HCT116 (cell line): Measurements from ENCODE around the gene PRKCA. TPM values are rescaled to one million over a fixed set of nuclear protein-coding genes. Genes with fewer than 3 reads are reported as not detected.

ENCODE experiments used
- ATAC-seq: fragments of 200-7000 bp; cut with Tn5 transposase; 2 replicates; pipeline ENCODE4 v1.9.1; 2020; ENCODE audit warnings: mild to moderate bottlenecking, moderate library complexity
- BruUV-seq: library from RNA; stranded (reverse); fragments of 400-500 nt; replicated peaks from 2 replicates; lab custom pipeline; 2021; lab: Mats Ljungman, UMichigan
- CTCF ChIA-PET: fragments of 300-600 bp; sonication (Branson Sonifier 250); formaldehyde crosslinking; loops from one replicate; lab custom pipeline; 2021; ENCODE audit warnings: antibody characterized with exemption; lab: Charles Lee
- POLR2A ChIA-PET: fragments of 300-600, 350-600 bp; sonication (Branson Sonifier 250); formaldehyde crosslinking; loops from one replicate; lab custom pipeline; 2021; ENCODE audit warnings: antibody characterized with exemption; lab: Charles Lee
- RAD21 ChIA-PET, 2 experiments: fragments of 300-600 bp; sonication (Branson Sonifier 250); formaldehyde crosslinking; loops; one replicate each; lab custom pipeline; 2023; ENCODE audit warnings: low total read pairs in 2 of 2; ENCODE audit not compliant: uncharacterized antibody in 2 of 2, unreplicated experiment in 2 of 2, low non-redundant PET in 1 of 2; lab: Charles Lee
- DNase-seq: peaks from one replicate; pipeline ENCODE4 v3.0.0-alpha.2; 2010; ENCODE audit warnings: low read depth, low spot score
- H2AFZ ChIP-seq: fragments of 200-600 bp; shearing (Covaris generic), sonication (generic); 2 replicates; pipeline ENCODE4 v1.6.1; 2017; ENCODE audit warnings: low read depth, mixed run types, mixed read lengths, antibody characterized with exemption, low read length; ENCODE audit not compliant: poor library complexity, severe bottlenecking
- H3K27ac ChIP-seq: 2 replicates; pipeline ENCODE4 v1.5.1; 2012; ENCODE audit warnings: low read depth, low read length
- H3K27me3 ChIP-seq: fragments of 200-600 bp; sonication (generic); 2 replicates; pipeline ENCODE4 v1.6.1; 2016; ENCODE audit warnings: mixed run types, low read length, mixed read lengths; ENCODE audit not compliant: insufficient read depth
- H3K36me3 ChIP-seq, 2 experiments: fragments of 200-500 bp in 1 of 2; fragments of 200-600 bp in 1 of 2; sonication (Bioruptor generic) in 1 of 2; sonication (generic) in 1 of 2; 2 replicates each; pipeline versions ENCODE4 v1.5.1 to v1.6.1; 2014 to 2016; ENCODE audit warnings: low read length in 2 of 2, inconsistent platforms in 1 of 2, mixed read lengths in 1 of 2, mixed run types in 1 of 2; ENCODE audit not compliant: insufficient read depth in 2 of 2, control insufficient read depth in 1 of 2
- H3K4me1 ChIP-seq, 2 experiments: fragments of 200-600 bp in 1 of 2; sonication (generic) in 1 of 2; 2 replicates each; pipeline versions ENCODE4 v1.5.1 to v1.6.1; 2012 to 2017; ENCODE audit warnings: low read length in 2 of 2, inconsistent platforms in 1 of 2, mild to moderate bottlenecking in 1 of 2, mixed read lengths in 1 of 2, mixed run types in 1 of 2, moderate library complexity in 1 of 2; ENCODE audit not compliant: insufficient read depth in 2 of 2, control insufficient read depth in 1 of 2
- H3K4me2 ChIP-seq: fragments of 200-600 bp; sonication (generic); 2 replicates; pipeline ENCODE4 v1.6.1; 2017; ENCODE audit warnings: mixed run types, low read length, mixed read lengths
- H3K4me3 ChIP-seq, 2 experiments: fragments of 200-600 bp in 1 of 2; sonication (generic) in 1 of 2; replicated peaks in 1 of 2; 2 replicates each; pipeline ENCODE4 v1.5.1; 2011 to 2016; ENCODE audit warnings: low read length in 2 of 2, control low read depth in 1 of 2, low read depth in 1 of 2, mild to moderate bottlenecking in 1 of 2, mixed read lengths in 1 of 2, mixed run types in 1 of 2
- H3K79me2 ChIP-seq: fragments of 200-600 bp; sonication (generic); 2 replicates; pipeline ENCODE4 v1.6.1; 2017; ENCODE audit warnings: mild to moderate bottlenecking, mixed run types, low read length, moderate library complexity, mixed read lengths; ENCODE audit not compliant: insufficient read depth
- H3K9ac ChIP-seq: fragments of 200-600 bp; sonication (generic); 2 replicates; pipeline ENCODE4 v1.6.1; 2016; ENCODE audit warnings: low read length, mixed read lengths
- H3K9me2 ChIP-seq: fragments of 200-600 bp; sonication (generic), shearing (Covaris generic); 2 replicates; pipeline ENCODE4 v1.6.1; 2017; ENCODE audit warnings: mixed run types, mild to moderate bottlenecking, moderate library complexity; ENCODE audit not compliant: insufficient read depth
- H3K9me3 ChIP-seq, 2 experiments: fragments of 200-500 bp in 1 of 2; fragments of 200-600 bp in 1 of 2; sonication (Bioruptor generic) in 1 of 2; sonication (generic) in 1 of 2; 2 replicates each; pipeline ENCODE4 v1.6.1; 2014 to 2017; ENCODE audit warnings: low read length in 2 of 2, mixed read lengths in 2 of 2, inconsistent platforms in 1 of 2, low read depth in 1 of 2, mild to moderate bottlenecking in 1 of 2, mixed run types in 1 of 2, moderate library complexity in 1 of 2; ENCODE audit not compliant: control insufficient read depth in 1 of 2, insufficient read depth in 1 of 2
- H4K20me1 ChIP-seq: fragments of 200-600 bp; sonication (generic), shearing (Covaris generic); 2 replicates; pipeline ENCODE4 v1.6.1; 2017; ENCODE audit warnings: mixed run types, mild to moderate bottlenecking, moderate library complexity; ENCODE audit not compliant: insufficient read depth
- CEBPB ChIP-seq: IDR thresholded peaks from 2 replicates; pipeline ENCODE4 v1.6.1; 2012; ENCODE audit warnings: low read depth
- EZH2 ChIP-seq: fragments of 200-600 bp; sonication (generic); IDR thresholded peaks from 2 replicates; pipeline ENCODE4 v1.6.1; 2017; ENCODE audit warnings: antibody characterized with exemption, mixed run types
- SIN3A ChIP-seq: IDR thresholded peaks from 2 replicates; pipeline ENCODE4 v1.6.1; 2012; ENCODE audit warnings: low read depth
- YY1 ChIP-seq: IDR thresholded peaks from 2 replicates; pipeline ENCODE4 v1.6.1; 2011; ENCODE audit warnings: low read length, low read depth, moderate library complexity, mild to moderate bottlenecking; ENCODE audit not compliant: insufficient replicate concordance; ENCODE audit errors: extremely low read depth
- ZNF274 ChIP-seq: fragments of 200-500 bp; sonication (Bioruptor generic); IDR thresholded peaks from 2 replicates; pipeline ENCODE4 v1.6.1; 2014; ENCODE audit warnings: mild to moderate bottlenecking, low read depth, low read length, inconsistent platforms
- intact Hi-C: fragments of 100-400 bp; cut with micrococcal nuclease; formaldehyde crosslinking; loops from 2 replicates; pipeline ENCODE4 v1.10.0; 2022
- total RNA-seq: library from RNA; stranded (reverse); gene quantifications from one replicate; pipeline ENCODE4 v1.2.1, GENCODE V29; 2021; ENCODE audit not compliant: unreplicated experiment
- TF ChIP-seq, protein P1 (sequence below): IDR thresholded peaks from 2 replicates; pipeline ENCODE4 v1.6.1; 2012; ENCODE audit warnings: low read depth
- TF ChIP-seq, protein P2 (sequence below): IDR thresholded peaks from 2 replicates; pipeline ENCODE4 v1.6.1; 2011; ENCODE audit warnings: mild to moderate bottlenecking, low read length, moderate library complexity; ENCODE audit not compliant: insufficient replicate concordance; ENCODE audit errors: extremely low read depth

Gene PRKCA
- total RNA-seq, 1 experiment from 2014 or later: 18.8 TPM

DNA sequence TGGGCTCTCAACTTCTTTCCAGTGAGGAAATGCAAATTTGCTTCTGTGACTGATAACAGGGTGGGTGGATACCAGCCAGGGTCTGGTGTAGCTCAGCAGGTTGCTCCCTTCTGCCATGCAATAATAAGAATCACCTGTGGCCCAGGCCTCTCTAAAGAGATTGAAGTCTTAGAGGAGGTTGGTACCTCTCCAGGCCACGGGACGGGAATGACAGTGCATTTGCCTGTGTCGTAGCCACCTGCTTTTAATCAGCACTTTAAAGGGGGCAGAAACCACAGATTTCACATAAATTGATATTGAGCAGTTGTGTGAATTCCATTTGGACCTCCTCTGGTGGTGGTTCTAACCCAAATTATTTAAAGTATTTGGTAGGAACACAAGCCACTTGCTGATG lies 246.9 kb downstream of the PRKCA start:
- Histone ChIP-seq H3K36me3 (no peaks in the 10 kb centered on the region), H2AFZ (peak overlapping the region; percentile 7), H3K79me2 (no peaks in the 10 kb centered on the region), H3K27me3 (no peaks in the 10 kb centered on the region), H4K20me1 (no peaks in the 10 kb centered on the region), H3K9ac (peak overlapping the region; percentile 41), H3K4me3 (peak overlapping the region in 1 of 2 experiments; percentile 50; a peak in 2 of 4 replicates), H3K4me1 (peaks cover 50 to 51% of the 10 kb centered on the region in 2 experiments), H3K4me2 (peak overlapping the region; percentile 82), H3K9me3 (peaks cover 0 to 15% of the 10 kb centered on the region in 2 experiments; a peak in 1 of 4 replicates), H3K9me2 (no peaks in the 10 kb centered on the region), H3K27ac (peak overlapping the region; percentile 61; the same call in 1 of the 2 replicates)
- TF ChIP-seq ZNF274: no peak
- TF ChIP-seq CEBPB: no peak
- TF ChIP-seq YY1: no peak
- TF ChIP-seq, protein P1, sequence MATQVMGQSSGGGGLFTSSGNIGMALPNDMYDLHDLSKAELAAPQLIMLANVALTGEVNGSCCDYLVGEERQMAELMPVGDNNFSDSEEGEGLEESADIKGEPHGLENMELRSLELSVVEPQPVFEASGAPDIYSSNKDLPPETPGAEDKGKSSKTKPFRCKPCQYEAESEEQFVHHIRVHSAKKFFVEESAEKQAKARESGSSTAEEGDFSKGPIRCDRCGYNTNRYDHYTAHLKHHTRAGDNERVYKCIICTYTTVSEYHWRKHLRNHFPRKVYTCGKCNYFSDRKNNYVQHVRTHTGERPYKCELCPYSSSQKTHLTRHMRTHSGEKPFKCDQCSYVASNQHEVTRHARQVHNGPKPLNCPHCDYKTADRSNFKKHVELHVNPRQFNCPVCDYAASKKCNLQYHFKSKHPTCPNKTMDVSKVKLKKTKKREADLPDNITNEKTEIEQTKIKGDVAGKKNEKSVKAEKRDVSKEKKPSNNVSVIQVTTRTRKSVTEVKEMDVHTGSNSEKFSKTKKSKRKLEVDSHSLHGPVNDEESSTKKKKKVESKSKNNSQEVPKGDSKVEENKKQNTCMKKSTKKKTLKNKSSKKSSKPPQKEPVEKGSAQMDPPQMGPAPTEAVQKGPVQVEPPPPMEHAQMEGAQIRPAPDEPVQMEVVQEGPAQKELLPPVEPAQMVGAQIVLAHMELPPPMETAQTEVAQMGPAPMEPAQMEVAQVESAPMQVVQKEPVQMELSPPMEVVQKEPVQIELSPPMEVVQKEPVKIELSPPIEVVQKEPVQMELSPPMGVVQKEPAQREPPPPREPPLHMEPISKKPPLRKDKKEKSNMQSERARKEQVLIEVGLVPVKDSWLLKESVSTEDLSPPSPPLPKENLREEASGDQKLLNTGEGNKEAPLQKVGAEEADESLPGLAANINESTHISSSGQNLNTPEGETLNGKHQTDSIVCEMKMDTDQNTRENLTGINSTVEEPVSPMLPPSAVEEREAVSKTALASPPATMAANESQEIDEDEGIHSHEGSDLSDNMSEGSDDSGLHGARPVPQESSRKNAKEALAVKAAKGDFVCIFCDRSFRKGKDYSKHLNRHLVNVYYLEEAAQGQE: no peak
- no peak for TF ChIP-seq SIN3A
- TF ChIP-seq EZH2: no peak
- TF ChIP-seq, protein P2, sequence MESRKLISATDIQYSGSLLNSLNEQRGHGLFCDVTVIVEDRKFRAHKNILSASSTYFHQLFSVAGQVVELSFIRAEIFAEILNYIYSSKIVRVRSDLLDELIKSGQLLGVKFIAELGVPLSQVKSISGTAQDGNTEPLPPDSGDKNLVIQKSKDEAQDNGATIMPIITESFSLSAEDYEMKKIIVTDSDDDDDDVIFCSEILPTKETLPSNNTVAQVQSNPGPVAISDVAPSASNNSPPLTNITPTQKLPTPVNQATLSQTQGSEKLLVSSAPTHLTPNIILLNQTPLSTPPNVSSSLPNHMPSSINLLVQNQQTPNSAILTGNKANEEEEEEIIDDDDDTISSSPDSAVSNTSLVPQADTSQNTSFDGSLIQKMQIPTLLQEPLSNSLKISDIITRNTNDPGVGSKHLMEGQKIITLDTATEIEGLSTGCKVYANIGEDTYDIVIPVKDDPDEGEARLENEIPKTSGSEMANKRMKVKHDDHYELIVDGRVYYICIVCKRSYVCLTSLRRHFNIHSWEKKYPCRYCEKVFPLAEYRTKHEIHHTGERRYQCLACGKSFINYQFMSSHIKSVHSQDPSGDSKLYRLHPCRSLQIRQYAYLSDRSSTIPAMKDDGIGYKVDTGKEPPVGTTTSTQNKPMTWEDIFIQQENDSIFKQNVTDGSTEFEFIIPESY: no peak
- ChIA-PET POLR2A (interaction anchor here (0.6 kb wide), 1 partner anchor 10 kb away, joined by 4 read pairs; no protein-coding TSS in a partner anchor), CTCF (interaction anchor here (2.8 kb wide), 1 partner anchor 18 kb away, joined by 12 read pairs; no protein-coding TSS in a partner anchor), RAD21 (no interaction called here)
- peak; percentile 13; the same call in 1 of the 2 replicates for ATAC-seq
- no TSS peak for BruUV-seq
- DNase-seq: no peak
- intact Hi-C loops: no loop called here
